Esophagus squamous epithelium (tissue), 5 donors: ENCODE measurements around the gene MED10. TPM values are rescaled to one million over a fixed set of nuclear protein-coding genes. Genes with fewer than 3 reads are reported as not detected.
A peak's percentile ranks its signal among the peaks of the same experiment; 100 is the strongest.

Source experiments
- DNase-seq: peaks from one replicate; lab custom pipeline; 2025; lab: John Stamatoyannopoulos, UW
- H3K27ac ChIP-seq, 4 donors: fragments of 200-600 bp; sonication (generic); one replicate each; pipeline ENCODE4 v1.5.1; 2016 to 2019; ENCODE audit warnings: mild to moderate bottlenecking in 1 of 4
- H3K27me3 ChIP-seq, 4 donors: fragments of 200-600 bp; sonication (generic); 1 replicate in 3 of 4; 2 replicates in 1 of 4; pipeline versions ENCODE4 v1.5.1 to v1.6.0; 2017 to 2021; ENCODE audit warnings: antibody characterized with exemption in 1 of 4
- H3K36me3 ChIP-seq, 3 donors: fragments of 200-600 bp; sonication (generic); one replicate each; pipeline ENCODE4 v1.5.1; 2016 to 2019
- H3K4me1 ChIP-seq, 3 donors: fragments of 200-600 bp; sonication (generic); one replicate each; pipeline ENCODE4 v1.5.1; 2017 to 2019
- H3K4me3 ChIP-seq, 4 donors: fragments of 200-600 bp; sonication (generic); 1 replicate in 3 of 4; 2 replicates in 1 of 4; pipeline ENCODE4 v1.5.1; 2016 to 2019; ENCODE audit warnings: mild to moderate bottlenecking in 2 of 4, moderate library complexity in 1 of 4
- H3K9me3 ChIP-seq, 3 donors: fragments of 200-600 bp; sonication (generic); one replicate each; pipeline ENCODE4 v1.5.1; 2016 to 2019
- CTCF ChIP-seq, 6 experiments: fragments of 450-650 bp in 4 of 6; fragments of 200-600 bp in 2 of 6; sonication (generic) in 2 of 6; IDR thresholded peaks; one replicate each; pipeline ENCODE4 v1.5.1; 2016 to 2019; ENCODE audit warnings: antibody characterized with exemption in 6 of 6, mild to moderate bottlenecking in 4 of 6, moderate library complexity in 4 of 6
- POLR2A ChIP-seq, 4 donors: fragments of 450-650 bp; IDR thresholded peaks; one replicate each; pipeline ENCODE4 v1.6.1; 2017; ENCODE audit warnings: antibody characterized with exemption in 4 of 4, mild to moderate bottlenecking in 4 of 4, moderate library complexity in 3 of 4
- WGBS, 2 donors: methylation state at CpG; one replicate each; pipeline ENCODE4 v1.1.5; 2018; 5-methylcytosine and 5-hydroxymethylcytosine counted together
- intact Hi-C: fragments of 100-400 bp; cut with DNase I; formaldehyde crosslinking; loops from one replicate; pipeline ENCODE4 v1.15.0; 2022
- total RNA-seq, 4 donors: library from RNA; depleted of rRNA; stranded (reverse); fragments of >200 nt; gene quantifications; one replicate each; pipeline ENCODE4 v1.1.0, GENCODE V29; 2016
- donor health status: DM: yes; HTN: yes; CAD: no.

The MED10 gene
- total RNA-seq, 4 donors from 2014 or later, result 10.3 to 30.7 (median 20.8) TPM

- H3K4me1 ChIP-seq, result peaks cover 7 to 28% (median 22%) of the 10 kb centered on the region in 3 donors
- H3K36me3 ChIP-seq, result peaks cover 12 to 42% (median 17%) of the 10 kb centered on the region in 3 donors
- no peak for TF ChIP-seq CTCF (IDR thresholded peaks at IDR 0.05)
- no peak for TF ChIP-seq POLR2A (IDR thresholded peaks at IDR 0.05)
- H3K9me3 ChIP-seq, result no peaks in the 10 kb centered on the region
- H3K27me3 ChIP-seq, result no peaks in the 10 kb centered on the region
- peak overlapping the region; percentile 93 to 100 (median 96) for H3K4me3 ChIP-seq
- peak overlapping the region; percentile 94 to 98 (median 95) for H3K27ac ChIP-seq
- 14 to 19% methylated on average over 4 to 5 of the region's 6 CpGs for WGBS, 2 donors
- DNase-seq, result no peak
- intact Hi-C loops, result no loop called here
Observed at GRCh38 chr5:6377582-6377904, 804 bp downstream of the MED10 start.

- TF ChIP-seq POLR2A (IDR thresholded peaks at IDR 0.05) (no peak), CTCF (IDR thresholded peaks at IDR 0.05) (no peak)
- WGBS, 2 donors, result 62 to 66% methylated on average over 11 of the region's 11 CpGs
- H3K4me1 ChIP-seq, result peaks cover 7 to 28% (median 22%) of the 10 kb centered on the region in 3 donors
- no peaks in the 10 kb centered on the region for H3K9me3 ChIP-seq
- intact Hi-C loops, result no loop called here
- no peaks in the 10 kb centered on the region for H3K27me3 ChIP-seq
- H3K27ac ChIP-seq, result peak overlapping the region; percentile 94 to 98 (median 95)
- peaks cover 13 to 47% (median 20%) of the 10 kb centered on the region in 3 donors for H3K36me3 ChIP-seq
- peak overlapping the region; percentile 93 to 100 (median 96) for H3K4me3 ChIP-seq
- DNase-seq, result no peak
Observed at GRCh38 chr5:6376974-6377520, 1.3 kb downstream of the MED10 start.

GRCh38 chr5:6373081-6373846 is 5.1 kb downstream of the MED10 start:
- no peak overlapping the region for H3K4me3 ChIP-seq
- no peak for DNase-seq
- WGBS, 2 donors, result 82 to 92% methylated on average over 16 to 17 of the region's 17 CpGs
- TF ChIP-seq POLR2A (IDR thresholded peaks at IDR 0.05) (no peak), CTCF (IDR thresholded peaks at IDR 0.05) (no peak)
- peaks cover 26 to 85% (median 34%) of the 10 kb centered on the region in 3 donors for H3K36me3 ChIP-seq
- no peaks in the 10 kb centered on the region for H3K9me3 ChIP-seq
- peaks cover 7 to 22% (median 21%) of the 10 kb centered on the region in 3 donors for H3K4me1 ChIP-seq
- no peak overlapping the region for H3K27ac ChIP-seq
- H3K27me3 ChIP-seq, result no peaks in the 10 kb centered on the region
- intact Hi-C loops, result no loop called here

- Histone ChIP-seq H3K36me3 (peaks cover 26 to 92% (median 34%) of the 10 kb centered on the region in 3 donors), H3K4me1 (peaks cover 6 to 18% (median 18%) of the 10 kb centered on the region in 3 donors), H3K27me3 (no peaks in the 10 kb centered on the region), H3K4me3 (no peak overlapping the region), H3K9me3 (no peaks in the 10 kb centered on the region), H3K27ac (no peak overlapping the region)
- WGBS, 2 donors, result 84 to 85% methylated on average over 8 to 20 of the region's 23 CpGs
- TF ChIP-seq POLR2A (IDR thresholded peaks at IDR 0.05), result no peak
- no peak for TF ChIP-seq CTCF (IDR thresholded peaks at IDR 0.05)
- no peak for DNase-seq
- intact Hi-C loops, result no loop called here
Observed at GRCh38 chr5:6372251-6373080, 5.9 kb downstream of the MED10 start.
